GM12878 (cell line): ENCODE measurements around the gene CEACAM21. TPM values are rescaled to one million over a fixed set of nuclear protein-coding genes. Genes with fewer than 3 reads are reported as not detected.

Source experiments
- ATAC-seq: fragments of 200-7000 bp; cut with Tn5 transposase; 3 replicates; pipeline ENCODE4 v1.9.1; 2020; ENCODE audit warnings: mild to moderate bottlenecking, moderate library complexity
- BruUV-seq: library from RNA; stranded (reverse); fragments of 400-500 nt; replicated peaks from 2 replicates; lab custom pipeline; 2021; lab: Mats Ljungman, UMichigan
- CTCF ChIA-PET: fragments of 300-600 bp; sonication (Branson Sonifier 250); formaldehyde crosslinking; extraction: SDS; loops from one replicate; lab custom pipeline; 2021; ENCODE audit warnings: inconsistent platforms; lab: Yijun Ruan, JAX
- POLR2A ChIA-PET: fragments of 350-600 bp; formaldehyde crosslinking; extraction: SDS; loops from one replicate; lab custom pipeline; 2021; ENCODE audit warnings: inconsistent platforms; lab: Charles Lee
- RAD21 ChIA-PET: fragments of 300-600 bp; sonication (Branson Sonifier 250); formaldehyde crosslinking; loops from one replicate; lab custom pipeline; 2023; ENCODE audit warnings: antibody characterized with exemption; ENCODE audit not compliant: unreplicated experiment; lab: Charles Lee
- SMC1A ChIA-PET: fragments of 300-600 bp; sonication (Branson Sonifier 250); formaldehyde crosslinking; loops from one replicate; lab custom pipeline; 2023; ENCODE audit not compliant: unreplicated experiment, uncharacterized antibody; lab: Charles Lee
- DNase-seq: peaks from one replicate; pipeline ENCODE4 v3.0.0-alpha.2; 2011; ENCODE audit warnings: low read depth, low spot score
- FAIRE-seq: peaks from 3 replicates; lab custom pipeline; 2011; peaks lifted over from hg19 to GRCh38; lab: Jason Lieb, UNC
- H2AFZ ChIP-seq: 2 replicates; pipeline ENCODE4 v1.6.0; 2011; ENCODE audit warnings: low read depth, low read length, control low read depth; ENCODE audit not compliant: control insufficient read depth
- H3K27ac ChIP-seq: 2 replicates; pipeline ENCODE4 v1.5.1; 2011; ENCODE audit warnings: control low read depth; ENCODE audit not compliant: control insufficient read depth, insufficient read depth
- H3K27me3 ChIP-seq, 2 experiments: replicated peaks in 1 of 2; 2 replicates each; pipeline versions ENCODE4 v1.6.0 to v1.6.1; 2011; ENCODE audit warnings: low read length in 1 of 2; ENCODE audit not compliant: control insufficient read depth in 2 of 2, insufficient read depth in 2 of 2
- H3K36me3 ChIP-seq, 2 experiments: 2 replicates each; pipeline ENCODE4 v1.5.1; 2011; ENCODE audit warnings: low read length in 1 of 2; ENCODE audit not compliant: control insufficient read depth in 2 of 2, insufficient read depth in 2 of 2
- H3K4me1 ChIP-seq: 2 replicates; pipeline ENCODE4 v1.6.1; 2011; ENCODE audit warnings: mild to moderate bottlenecking, low read length, moderate library complexity, mixed read lengths; ENCODE audit not compliant: control insufficient read depth, insufficient read depth
- H3K4me2 ChIP-seq: 2 replicates; pipeline ENCODE4 v1.6.0; 2011; ENCODE audit warnings: control low read depth; ENCODE audit not compliant: control insufficient read depth, insufficient read depth
- H3K4me3 ChIP-seq: fragments of 200-600 bp; sonication (generic); 2 replicates; pipeline ENCODE4 v1.5.1; 2016
- H3K79me2 ChIP-seq: 2 replicates; pipeline ENCODE4 v1.6.0; 2011; ENCODE audit warnings: low read length; ENCODE audit not compliant: control insufficient read depth, insufficient read depth
- H3K9ac ChIP-seq: 2 replicates; pipeline ENCODE4 v1.8.0; 2011; ENCODE audit warnings: low read length, control low read depth, mixed read lengths; ENCODE audit not compliant: control insufficient read depth, insufficient read depth
- H3K9me3 ChIP-seq: replicated peaks from 3 replicates; pipeline ENCODE4 v1.5.1; 2011; ENCODE audit warnings: mild to moderate bottlenecking, low read length; ENCODE audit not compliant: control insufficient read depth, insufficient read depth
- H4K20me1 ChIP-seq: 2 replicates; pipeline ENCODE4 v1.6.0; 2011; ENCODE audit not compliant: control insufficient read depth, insufficient read depth
- BCL11A ChIP-seq: IDR thresholded peaks from 2 replicates; pipeline ENCODE4 v1.6.1; 2011; ENCODE audit warnings: low read depth, low read length
- BRCA1 ChIP-seq: IDR thresholded peaks from 2 replicates; pipeline ENCODE4 v1.6.1; 2011; ENCODE audit warnings: low read depth, low read length, improper control_type of control experiment
- EGR1 ChIP-seq, 2 experiments: IDR thresholded peaks; 1 replicate in 1 of 2; 2 replicates in 1 of 2; pipeline ENCODE4 v1.6.1; 2011 to 2012; ENCODE audit warnings: low read depth in 2 of 2, low read length in 2 of 2, borderline replicate concordance in 1 of 2, mild to moderate bottlenecking in 1 of 2, moderate library complexity in 1 of 2
- ETV6 ChIP-seq, 2 experiments: fragments of 450-650 bp in 1 of 2; IDR thresholded peaks in 1 of 2; conservative IDR thresholded peaks in 1 of 2; 2 replicates each; pipeline ENCODE4 v1.6.1; 2014; ENCODE audit warnings: antibody characterized with exemption in 1 of 2, borderline replicate concordance in 1 of 2, low read depth in 1 of 2, mild to moderate bottlenecking in 1 of 2, moderate library complexity in 1 of 2
- IKZF2 ChIP-seq, 2 experiments: fragments of 450-650 bp; IDR thresholded peaks; 2 replicates each; pipeline ENCODE4 v1.6.1; 2017; ENCODE audit warnings: mild to moderate bottlenecking in 2 of 2, moderate library complexity in 2 of 2
- KDM1A ChIP-seq: fragments of 200-600 bp; sonication (generic); IDR thresholded peaks from 2 replicates; pipeline ENCODE4 v1.6.1; 2016; ENCODE audit warnings: borderline replicate concordance
- NFXL1 ChIP-seq: fragments of 450-650 bp; IDR thresholded peaks from 2 replicates; pipeline ENCODE4 v1.6.1; 2017; ENCODE audit warnings: antibody characterized with exemption, mild to moderate bottlenecking, borderline replicate concordance
- NFYB ChIP-seq: IDR thresholded peaks from 2 replicates; pipeline ENCODE4 v1.6.1; 2011; ENCODE audit warnings: low read depth, mild to moderate bottlenecking, low read length, improper control_type of control experiment, moderate library complexity; ENCODE audit not compliant: insufficient read depth
- POLR2A ChIP-seq: IDR thresholded peaks from 2 replicates; pipeline ENCODE4 v1.6.1; 2011; ENCODE audit warnings: low read depth, mild to moderate bottlenecking, low read length
- RAD21 ChIP-seq: IDR thresholded peaks from 2 replicates; pipeline ENCODE4 v1.6.1; 2011; ENCODE audit warnings: mild to moderate bottlenecking, low read depth, low read length, moderate library complexity; ENCODE audit not compliant: insufficient read depth
- RAD51 ChIP-seq: fragments of 450-650 bp; IDR thresholded peaks from 2 replicates; pipeline ENCODE4 v1.6.1; 2016; ENCODE audit warnings: moderate library complexity, mild to moderate bottlenecking, inconsistent platforms
- STAT3 ChIP-seq: IDR thresholded peaks from 2 replicates; pipeline ENCODE4 v1.6.1; 2011; ENCODE audit warnings: low read depth, low read length, improper control_type of control experiment
- TCF3 ChIP-seq: IDR thresholded peaks from 2 replicates; pipeline ENCODE4 v1.6.1; 2012; ENCODE audit warnings: low read depth, mild to moderate bottlenecking, low read length, borderline replicate concordance; ENCODE audit not compliant: insufficient read depth
- YBX1 ChIP-seq: fragments of 450-650 bp; IDR thresholded peaks from 2 replicates; pipeline ENCODE4 v1.6.1; 2016; ENCODE audit warnings: antibody characterized with exemption
- ZNF622 ChIP-seq: fragments of 450-650 bp; IDR thresholded peaks from 2 replicates; pipeline ENCODE4 v1.6.1; 2017; ENCODE audit warnings: mild to moderate bottlenecking, inconsistent platforms
- WGBS: methylation state at CpG from one replicate; pipeline ENCODE4 v1.1.6; 2016; ENCODE audit warnings: low lambda C conversion rate; ENCODE audit not compliant: insufficient replicate concordance, insufficient coverage; ENCODE audit errors: missing lambda C conversion rate; 5-methylcytosine and 5-hydroxymethylcytosine counted together
- in situ Hi-C: fragments of 300-500 bp; cut with MboI; formaldehyde crosslinking; loops from 9 replicates; pipeline ENCODE4 v1.14.3; 2018; ENCODE audit warnings: mixed read lengths
- intact Hi-C: fragments of 100-400 bp; cut with micrococcal nuclease; formaldehyde crosslinking; loops from one replicate; pipeline ENCODE4 v1.14.2; 2022; ENCODE audit not compliant: unreplicated experiment
- polyA plus RNA-seq, 11 experiments: library from polyadenylated mRNA; depleted of rRNA in 4 of 11; unstranded in 6 of 11; stranded (reverse) in 5 of 11; fragments of >200 nt; fragmentation: Nextera tagmentation in 4 of 11; fragmentation: Illumina TruSeq in 1 of 11; extraction: Ambion mirVana in 4 of 11; extraction: Trizol in 1 of 11; gene quantifications; 1 replicate in 1 of 11; 2 replicates in 10 of 11; pipeline versions ENCODE4 v1.2.1 to v1.2.3, GENCODE V29; 2011 to 2016; ENCODE audit warnings: inconsistent platforms in 2 of 11, missing spikeins in 2 of 11, low read depth in 1 of 11
- total RNA-seq, 4 experiments: library from RNA; depleted of rRNA in 3 of 4; stranded (reverse); fragments of >200 nt in 3 of 4; fragmentation: Illumina TruSeq in 1 of 4; extraction: Trizol in 1 of 4; gene quantifications; 2 replicates each; pipeline versions ENCODE4 v1.2.1 to v1.2.3, GENCODE V29; 2013 to 2021
- TF ChIP-seq, protein P1 (sequence below): IDR thresholded peaks from 2 replicates; pipeline ENCODE4 v1.6.1; 2011; ENCODE audit warnings: borderline replicate concordance, low read depth, mild to moderate bottlenecking, moderate library complexity, low read length; ENCODE audit not compliant: insufficient read depth, poor library complexity, severe bottlenecking
- TF ChIP-seq, protein P2 (sequence below): fragments of 450-650 bp; IDR thresholded peaks from 2 replicates; pipeline ENCODE4 v1.6.1; 2017; ENCODE audit warnings: mild to moderate bottlenecking

CEACAM21 gene
- total and polyA plus RNA-seq, 10 of the 15 experiments (the other 5 are each of a cell fraction or from before 2014, with no cell fraction given) = 0.87 to 13.6 (median 8.1) TPM

DNA sequence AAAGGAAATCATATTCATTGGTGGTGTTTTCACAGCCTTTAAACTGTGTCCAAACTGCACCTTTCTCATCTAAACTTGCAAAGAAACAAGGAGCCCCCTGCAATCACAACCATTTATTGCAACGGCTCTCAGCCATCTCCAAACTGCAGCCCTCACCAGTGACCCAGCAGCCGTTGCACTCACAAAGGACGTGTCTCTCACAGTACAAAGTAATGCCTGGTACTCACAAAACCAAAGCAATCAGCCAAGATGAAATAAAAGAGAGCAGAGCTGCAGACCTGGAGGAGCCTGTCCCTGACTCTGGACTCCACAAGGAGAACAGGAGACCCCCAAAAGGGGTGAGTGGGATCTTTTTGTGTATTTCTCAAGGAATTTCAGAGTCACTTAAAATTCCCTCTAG is 20.2 kb upstream of the CEACAM21 start:
- no peak overlapping the region for H3K4me3 ChIP-seq
- RAD21 ChIA-PET = interaction anchor here (1.1 to 1.5 kb wide), 3 partner anchors 8 to 107 kb away, joined by 3 to 6 read pairs (median 6); no protein-coding TSS in a partner anchor
- H3K36me3 ChIP-seq = peaks cover 0 to 5% of the 10 kb centered on the region in 2 experiments; a peak in 1 of 4 replicates
- POLR2A ChIA-PET = interaction anchor here (0.6 to 0.8 kb wide), 3 partner anchors 119 to 1372 kb away, joined by 5 read pairs; no protein-coding TSS in a partner anchor
- H3K79me2 ChIP-seq = peaks cover 32% of the 10 kb centered on the region
- CTCF ChIA-PET = interaction anchor here (6.4 to 22.5 kb wide), 3 partner anchors 13 to 106 kb away, joined by 46 to 549 read pairs (median 314); no protein-coding TSS in a partner anchor
- intact Hi-C loops (no loop called here), in situ Hi-C loops (no loop called here)
- no peak for DNase-seq
- WGBS = 21% methylated on average over 3 of the region's 3 CpGs
- peaks cover 24% of the 10 kb centered on the region for H3K4me1 ChIP-seq
- no TSS peak for BruUV-seq
- TF ChIP-seq NFYB (no peak), TCF3 (no peak), STAT3 (no peak), ETV6 (conservative IDR thresholded peaks at IDR 0.05 in 1 of 2, IDR thresholded peaks at IDR 0.05 in 1 of 2; ENCODE audit: borderline replicate concordance in 1 of 2, low read depth in 1 of 2) (no peak), NFXL1 (no peak), IKZF2 (IDR thresholded peaks at IDR 0.05) (no peak), POLR2A (no peak), RAD51 (no peak), YBX1 (no peak), RAD21 (no peak), BCL11A (no peak), BRCA1 (no peak), KDM1A (no peak), EGR1 (IDR thresholded peaks at IDR 0.05; ENCODE audit: borderline replicate concordance in 1 of 2, low read depth in 2 of 2, low read length in 2 of 2) (no peak), ZNF622 (no peak)
- TF ChIP-seq, protein P1, sequence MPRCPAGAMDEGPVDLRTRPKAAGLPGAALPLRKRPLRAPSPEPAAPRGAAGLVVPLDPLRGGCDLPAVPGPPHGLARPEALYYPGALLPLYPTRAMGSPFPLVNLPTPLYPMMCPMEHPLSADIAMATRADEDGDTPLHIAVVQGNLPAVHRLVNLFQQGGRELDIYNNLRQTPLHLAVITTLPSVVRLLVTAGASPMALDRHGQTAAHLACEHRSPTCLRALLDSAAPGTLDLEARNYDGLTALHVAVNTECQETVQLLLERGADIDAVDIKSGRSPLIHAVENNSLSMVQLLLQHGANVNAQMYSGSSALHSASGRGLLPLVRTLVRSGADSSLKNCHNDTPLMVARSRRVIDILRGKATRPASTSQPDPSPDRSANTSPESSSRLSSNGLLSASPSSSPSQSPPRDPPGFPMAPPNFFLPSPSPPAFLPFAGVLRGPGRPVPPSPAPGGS = no peak
- TF ChIP-seq, protein P2, sequence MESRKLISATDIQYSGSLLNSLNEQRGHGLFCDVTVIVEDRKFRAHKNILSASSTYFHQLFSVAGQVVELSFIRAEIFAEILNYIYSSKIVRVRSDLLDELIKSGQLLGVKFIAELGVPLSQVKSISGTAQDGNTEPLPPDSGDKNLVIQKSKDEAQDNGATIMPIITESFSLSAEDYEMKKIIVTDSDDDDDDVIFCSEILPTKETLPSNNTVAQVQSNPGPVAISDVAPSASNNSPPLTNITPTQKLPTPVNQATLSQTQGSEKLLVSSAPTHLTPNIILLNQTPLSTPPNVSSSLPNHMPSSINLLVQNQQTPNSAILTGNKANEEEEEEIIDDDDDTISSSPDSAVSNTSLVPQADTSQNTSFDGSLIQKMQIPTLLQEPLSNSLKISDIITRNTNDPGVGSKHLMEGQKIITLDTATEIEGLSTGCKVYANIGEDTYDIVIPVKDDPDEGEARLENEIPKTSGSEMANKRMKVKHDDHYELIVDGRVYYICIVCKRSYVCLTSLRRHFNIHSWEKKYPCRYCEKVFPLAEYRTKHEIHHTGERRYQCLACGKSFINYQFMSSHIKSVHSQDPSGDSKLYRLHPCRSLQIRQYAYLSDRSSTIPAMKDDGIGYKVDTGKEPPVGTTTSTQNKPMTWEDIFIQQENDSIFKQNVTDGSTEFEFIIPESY = no peak
- no peaks in the 10 kb centered on the region for H3K27me3 ChIP-seq
- FAIRE-seq = no peak
- H3K9me3 ChIP-seq = no peaks in the 10 kb centered on the region
- ATAC-seq = no peak
- H3K27ac ChIP-seq = 0 out of 2 replicates have a peak overlapping the region, but pooled peaks have one; percentile 4
- H4K20me1 ChIP-seq = no peaks in the 10 kb centered on the region
- 0 out of 2 replicates have a peak overlapping the region, but pooled peaks have one; percentile 1 for H3K9ac ChIP-seq
- no peak overlapping the region for H2AFZ ChIP-seq
- SMC1A ChIA-PET = interaction anchor here (1.4 to 15.3 kb wide), 5 partner anchors 8 to 20 kb away, joined by 4 to 305 read pairs (median 8); no protein-coding TSS in a partner anchor
- H3K4me2 ChIP-seq = no peak overlapping the region
